GM19099 (cell line): Measurements from ENCODE around the gene KRT9.
"Not testable (repeated sequence)": the region's sequence is repeated elsewhere in the genome, so short reads cannot be mapped to it uniquely, and the experiment has no call there.

Experiments used
- POLR2A ChIP-seq: IDR thresholded peaks from 3 replicates; pipeline ENCODE4 v1.6.1; 2011; ENCODE audit warnings: low read depth; ENCODE audit not compliant: insufficient read length; ENCODE audit errors: extremely low read depth

KRT9 gene

DNA sequence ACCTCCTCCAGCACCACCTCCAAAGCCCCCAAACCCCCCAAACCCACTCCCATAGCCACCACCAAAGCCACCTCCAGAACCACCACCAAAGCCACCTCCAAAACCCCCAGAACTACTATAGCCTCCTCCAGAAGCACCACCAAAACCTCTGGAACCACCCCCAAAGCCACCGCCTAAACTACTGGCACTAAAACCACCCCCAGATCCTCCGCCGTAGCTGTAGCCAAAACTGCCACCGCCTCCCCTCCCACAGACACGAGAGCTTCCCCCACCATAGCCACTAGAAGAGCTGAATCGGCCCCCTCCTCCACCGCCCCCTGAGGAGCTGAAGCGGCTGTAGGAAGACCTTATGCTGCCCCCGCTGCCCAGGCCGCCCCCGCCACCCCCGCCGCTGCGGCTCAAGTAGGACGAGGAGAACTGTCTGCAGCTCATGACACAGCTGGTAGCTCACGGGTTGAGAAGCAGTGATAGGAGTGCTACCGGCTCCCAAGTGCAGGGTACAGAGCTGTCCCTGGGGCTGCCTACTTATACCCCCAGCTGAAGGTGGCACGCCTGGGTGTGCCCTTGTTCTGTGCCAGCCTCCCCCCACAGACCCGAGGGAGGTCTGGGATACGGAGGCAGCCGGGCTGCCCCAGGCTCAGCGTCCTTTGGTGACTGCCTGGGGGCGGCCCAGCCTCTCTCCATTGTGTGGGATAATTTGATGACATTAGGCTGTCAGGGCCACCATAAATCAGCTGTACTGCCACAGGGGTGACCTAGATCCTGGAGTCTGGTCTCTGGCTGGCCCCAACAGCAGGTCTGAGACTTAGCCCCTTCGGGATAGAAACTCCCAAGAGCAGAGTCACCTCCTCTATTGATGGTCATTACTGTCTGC is at the start of gene KRT9:
KRT9 (minus strand) TSS at position 499 of the 874 bp plus-strand sequence; CDS start at position 432, 67 bp downstream.
- no peak for TF ChIP-seq POLR2A

DNA sequence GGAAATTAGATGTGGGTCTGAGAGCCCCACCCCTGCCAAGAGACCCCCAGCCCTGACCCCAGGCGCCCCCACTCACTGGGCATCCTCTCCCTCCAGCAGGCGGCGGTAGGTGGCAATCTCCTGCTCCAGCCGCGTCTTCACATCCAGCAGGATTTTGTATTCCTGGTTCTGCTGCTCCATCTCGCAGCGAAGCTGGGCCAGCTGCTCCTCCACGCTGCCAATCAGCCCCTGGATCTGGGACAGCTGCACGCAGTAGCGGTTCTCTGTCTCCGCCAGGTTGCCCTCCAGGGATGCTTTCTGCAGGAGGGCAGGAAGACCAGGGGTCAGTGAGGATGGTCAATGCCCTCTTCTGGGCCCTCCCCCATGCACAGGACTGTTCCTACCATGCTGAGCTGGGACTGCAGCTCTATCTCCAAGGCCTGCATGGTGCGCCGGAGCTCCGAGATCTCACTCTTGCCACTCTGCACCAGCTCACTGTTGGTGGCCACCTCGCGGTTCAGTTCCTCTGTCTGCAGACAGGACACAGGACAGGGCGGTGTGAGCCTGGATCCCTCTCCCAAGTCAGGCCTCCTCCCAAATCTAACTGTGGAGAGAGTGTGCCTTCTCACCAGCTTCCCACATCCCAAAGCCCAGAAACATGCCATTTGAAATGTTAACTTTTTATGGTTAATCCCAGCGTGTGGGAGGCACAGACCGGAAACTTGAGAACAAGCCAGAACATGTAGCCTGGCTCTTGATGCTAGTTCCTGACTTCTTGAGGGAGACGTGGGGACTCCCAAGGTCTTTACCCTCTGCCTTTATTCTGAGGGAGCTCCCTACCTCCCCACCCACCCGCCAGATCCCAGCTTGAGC is 49.0 kb upstream of the KRT9 start:
- no peak for TF ChIP-seq POLR2A

DNA sequence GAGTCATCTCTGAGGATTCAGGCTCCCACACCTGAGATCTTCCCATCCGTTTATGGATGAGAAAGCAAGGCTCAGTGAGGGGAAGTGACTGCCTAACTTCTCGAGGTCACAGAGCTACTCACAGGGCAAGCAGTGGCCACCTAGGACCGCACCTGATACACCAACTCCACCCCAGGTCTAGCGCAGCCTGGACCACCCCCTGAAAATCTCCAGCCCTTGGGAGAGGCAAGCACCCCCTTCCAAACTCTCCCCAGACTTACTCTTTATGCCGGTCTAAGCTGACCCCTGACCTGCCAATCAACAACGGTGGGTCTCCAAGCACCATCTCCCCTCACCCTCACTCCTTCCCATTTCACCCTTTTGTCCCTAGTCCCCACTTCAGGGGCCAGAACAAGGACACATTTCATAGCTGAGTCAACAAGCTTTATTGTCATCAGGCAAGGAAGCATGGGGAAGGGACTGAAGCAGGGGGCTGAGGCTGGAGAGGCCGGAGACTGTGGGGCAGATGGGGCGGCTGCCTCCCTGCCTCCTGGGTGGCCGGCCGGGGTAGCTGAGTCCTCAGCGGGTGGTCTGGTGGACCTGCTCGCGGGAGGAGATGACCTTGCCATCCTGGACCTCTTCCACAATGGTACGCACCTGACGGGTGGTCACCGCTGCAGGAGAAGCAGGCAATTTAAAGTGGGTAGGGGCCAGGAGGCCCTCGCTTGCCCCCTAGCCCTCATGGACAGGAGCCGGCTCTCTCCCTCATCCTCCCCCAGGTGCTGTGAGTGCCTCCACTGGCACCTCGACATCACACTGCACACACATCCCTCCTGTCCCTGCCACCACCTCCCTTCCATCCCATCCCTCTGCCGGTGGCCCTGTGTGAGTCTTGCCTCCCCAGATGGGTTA is 47.4 kb upstream of the KRT9 start:
- TF ChIP-seq POLR2A, result no peak

- TF ChIP-seq POLR2A, result no peak
Measured at GRCh38 chr17:41618341-41619035, 46.6 kb upstream of the KRT9 start.

DNA sequence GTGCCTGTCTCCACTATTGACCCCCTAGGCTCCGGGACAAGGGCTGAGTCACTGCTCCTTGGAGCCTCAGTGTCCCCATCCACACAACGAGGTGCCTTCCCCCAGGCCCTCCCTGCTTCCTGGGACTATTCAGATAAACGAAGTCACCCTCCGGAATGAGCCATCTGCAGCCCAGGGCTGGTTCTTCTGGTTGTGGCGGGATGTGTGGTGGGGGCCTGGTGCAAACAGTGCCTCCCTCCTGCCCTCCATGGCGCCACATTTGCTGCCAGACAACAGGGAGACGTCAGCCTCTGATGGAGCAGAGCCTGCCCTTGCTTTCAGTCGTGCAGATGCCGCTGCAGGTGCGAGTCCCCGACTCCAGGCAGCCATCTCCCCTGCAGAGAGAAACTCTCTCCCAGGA is 45.8 kb upstream of the KRT9 start:
- TF ChIP-seq POLR2A, result no peak

GRCh38 chr17:41617136-41617535 is 45.3 kb upstream of the KRT9 start:
- TF ChIP-seq POLR2A, result no peak

GRCh38 chr17:41615454-41615853 is 43.6 kb upstream of the KRT9 start:
- no peak for TF ChIP-seq POLR2A

DNA sequence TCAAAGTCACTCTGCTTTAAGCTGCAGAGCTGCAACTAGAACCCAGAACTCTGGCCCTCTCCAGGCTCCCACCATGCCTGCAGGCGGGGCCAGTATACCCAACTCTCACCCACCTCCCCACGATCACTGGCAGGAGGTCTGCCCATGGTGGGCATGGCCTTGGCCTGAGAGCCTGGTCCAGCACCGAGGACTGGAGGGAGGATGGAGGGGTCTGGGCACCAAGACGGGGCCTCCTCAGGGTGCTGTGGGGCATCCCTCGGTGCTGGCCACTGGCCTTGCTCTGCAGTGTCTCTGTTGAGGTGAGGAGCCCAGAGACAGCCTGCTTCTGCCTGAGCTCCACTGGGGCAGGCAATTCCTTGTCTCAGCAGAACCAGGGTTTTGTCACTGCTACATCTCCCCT is 42.2 kb upstream of the KRT9 start:
- TF ChIP-seq POLR2A, result no peak

DNA sequence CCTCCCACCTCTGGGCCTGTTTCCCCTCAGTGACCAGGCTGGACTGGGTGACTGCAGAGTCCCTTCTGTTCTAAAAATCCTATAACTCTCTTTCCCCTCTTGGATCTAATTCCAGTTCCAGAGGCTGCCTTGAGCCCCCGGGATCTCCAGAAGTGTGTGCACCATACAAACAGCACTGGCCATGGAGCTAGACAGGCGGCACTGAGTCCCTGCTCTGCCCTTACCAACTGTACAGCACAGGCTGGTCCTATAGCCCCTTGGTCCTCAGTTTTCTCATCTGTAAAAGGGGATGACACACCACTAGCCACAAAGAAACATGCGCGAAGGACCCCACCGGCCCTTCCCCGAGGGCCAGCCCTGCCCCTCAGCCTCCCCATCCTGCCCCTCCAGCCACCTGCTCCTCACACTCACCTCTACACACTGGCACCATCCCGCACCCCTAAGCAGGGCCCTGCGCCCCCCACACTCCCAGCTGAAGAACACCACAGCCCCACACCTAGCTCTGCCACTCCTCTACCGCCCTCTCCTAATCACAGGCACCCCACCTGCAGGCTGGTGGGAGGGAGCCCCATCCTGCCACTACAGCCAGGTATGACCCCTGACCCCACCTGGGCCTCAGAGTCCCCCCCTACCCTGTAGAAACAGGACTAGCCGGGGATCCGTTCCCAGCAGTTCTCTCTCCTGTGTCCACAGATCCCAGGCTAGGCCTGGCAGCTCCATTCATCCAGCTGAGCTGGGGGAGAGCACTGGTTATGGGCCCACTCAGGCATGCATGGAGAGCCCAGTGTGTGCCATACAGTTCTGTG is 41.6 kb upstream of the KRT9 start:
- no peak for TF ChIP-seq POLR2A

DNA sequence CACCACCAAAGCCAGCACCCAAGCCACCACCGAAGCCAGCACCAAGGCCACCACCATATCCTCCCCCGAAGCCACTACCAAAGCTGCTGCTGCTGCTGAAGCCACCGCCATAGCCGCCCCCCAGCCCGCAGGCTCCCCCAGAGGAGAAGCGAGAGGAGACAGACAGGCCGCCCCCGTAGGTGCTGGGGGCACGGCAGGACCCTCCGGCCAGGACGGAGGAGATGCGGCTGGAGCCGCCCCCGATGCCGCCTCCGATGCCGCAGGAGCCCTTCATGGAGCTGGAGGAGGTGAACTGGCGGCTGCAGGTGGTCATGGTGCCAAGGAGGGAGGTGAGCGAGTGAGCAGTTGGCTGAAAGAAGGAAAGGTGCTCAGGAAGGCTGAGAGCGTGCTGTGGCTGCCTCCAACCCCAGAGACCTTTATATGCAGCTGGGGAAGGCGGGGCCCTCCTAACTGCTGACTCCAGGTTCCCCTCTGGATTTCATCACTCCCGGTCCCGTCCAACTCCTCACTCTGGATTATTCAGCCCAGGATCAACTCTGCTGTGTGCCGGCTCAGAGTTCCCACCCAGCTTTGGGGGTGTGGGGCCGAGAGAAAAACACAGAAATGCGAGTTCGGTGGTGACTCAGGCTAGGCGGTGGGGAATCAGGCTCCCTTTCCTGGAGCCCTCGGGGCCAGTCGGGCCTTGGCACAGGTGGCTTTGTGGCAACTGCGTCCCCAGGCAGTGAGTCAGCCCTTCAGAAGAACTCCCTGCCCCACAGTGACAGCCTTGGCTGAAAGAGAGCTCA is 40.7 kb upstream of the KRT9 start, which contains the start of gene KRT16:
KRT16 (minus strand) TSS at position 392 of the 785 bp plus-strand sequence; CDS start at position 313, 79 bp downstream.
- TF ChIP-seq POLR2A, result not testable (repeated sequence)

DNA sequence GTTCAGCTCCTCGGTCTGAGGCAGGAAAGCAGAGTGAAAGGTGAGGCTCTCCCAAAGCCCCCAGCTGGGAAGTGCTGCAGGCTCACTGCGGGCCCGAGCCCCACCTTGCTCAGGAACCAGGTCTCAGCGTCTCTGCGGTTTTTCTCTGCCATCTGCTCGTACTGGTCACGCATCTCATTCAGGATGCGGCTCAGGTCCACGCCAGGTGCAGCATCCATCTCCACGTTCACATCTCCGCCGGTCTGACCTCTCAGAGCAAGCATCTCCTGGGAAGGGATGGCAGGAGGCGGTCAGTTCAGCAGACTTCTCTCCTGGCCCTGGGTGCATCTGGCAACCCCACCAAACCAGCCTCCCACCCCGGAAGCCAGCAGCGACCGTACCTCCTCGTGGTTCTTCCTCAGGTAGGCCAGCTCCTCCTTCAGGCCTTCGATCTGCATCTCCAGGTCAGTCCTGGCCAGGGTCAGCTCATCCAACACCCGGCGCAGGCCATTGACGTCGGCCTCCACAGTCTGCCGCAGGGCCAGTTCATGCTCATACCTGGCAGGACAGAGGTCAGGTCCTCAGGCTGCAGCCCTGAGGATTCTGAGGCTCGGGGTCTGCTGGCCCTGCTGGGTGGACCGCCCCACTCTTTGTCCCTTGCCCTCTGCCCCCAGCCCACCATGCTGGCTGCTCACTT is 39.2 kb upstream of the KRT9 start:
- TF ChIP-seq POLR2A, result no peak

GRCh38 chr17:41602524-41602923 is 30.7 kb upstream of the KRT9 start:
- no peak for TF ChIP-seq POLR2A
